Measurements from ENCODE around the gene CDH4. TPM values are rescaled to one million over a fixed set of nuclear protein-coding genes. Genes with fewer than 3 reads are reported as not detected.
A peak's percentile ranks its signal among the peaks of the same experiment; 100 is the strongest.

The CDH4 gene
- total and polyA plus RNA-seq, 2 of the 13 experiments (the other 11 are each of a cell fraction or from before 2014, with no cell fraction given): not detected

- TF ChIP-seq BCL6 (CRISPR knock-in tag; IDR thresholded peaks at IDR 0.05) (peak; percentile 55; the same call in 1 of the 2 replicates), ZNF24 (IDR thresholded peaks at IDR 0.05) (no peak), KLF9 (CRISPR knock-in tag; IDR thresholded peaks at IDR 0.05; ENCODE audit: low read depth) (peak; percentile 84; the same call in 1 of the 2 replicates), TEAD2 (CRISPR knock-in tag; IDR thresholded peaks at IDR 0.05) (peak; percentile 94), RXRA (CRISPR knock-in tag; IDR thresholded peaks at IDR 0.05) (peak; percentile 54; the same call in 1 of the 2 replicates), PTBP1 (IDR thresholded peaks at IDR 0.05; ENCODE audit: low read depth, low read length, poor library complexity, severe bottlenecking) (no peak), ZFP1 (CRISPR knock-in tag; IDR thresholded peaks at IDR 0.05) (0 out of 2 replicates have a peak, but pooled peaks have one; percentile 74), GABPA (IDR thresholded peaks at IDR 0.05; ENCODE audit: low read depth, low read length) (no peak), GABPA (CRISPR knock-in tag; IDR thresholded peaks at IDR 0.05; ENCODE audit: low read depth) (no peak), ZNF251 (CRISPR knock-in tag; IDR thresholded peaks at IDR 0.05) (peak; percentile 98), ZSCAN30 (CRISPR knock-in tag; IDR thresholded peaks at IDR 0.05) (peak; percentile 62; the same call in 1 of the 2 replicates), ZNF619 (CRISPR knock-in tag; IDR thresholded peaks at IDR 0.05) (no peak; the same call in 1 of the 2 replicates), YY1 (IDR thresholded peaks at IDR 0.05; ENCODE audit: insufficient read depth, insufficient replicate concordance, low read depth, low read length) (no peak), ELF1 (CRISPR knock-in tag; IDR thresholded peaks at IDR 0.05) (0 out of 2 replicates have a peak, but pooled peaks have one; percentile 49), TP53 (CRISPR knock-in tag; conservative IDR thresholded peaks at IDR 0.05) (peak; percentile 83; the same call in 1 of the 2 replicates), ZNF780A (CRISPR knock-in tag; IDR thresholded peaks at IDR 0.05) (peak; percentile 90; the same call in 1 of the 2 replicates), HOXA9 (CRISPR knock-in tag; IDR thresholded peaks at IDR 0.05; ENCODE audit: borderline replicate concordance) (peak; percentile 98), TFAP4 (IDR thresholded peaks at IDR 0.05; ENCODE audit: borderline replicate concordance, low read depth) (peak; percentile 86; the same call in 1 of the 2 replicates), ZNF670 (CRISPR knock-in tag; IDR thresholded peaks at IDR 0.05; ENCODE audit: borderline replicate concordance) (peak; percentile 94), ZNF839 (CRISPR knock-in tag; IDR thresholded peaks at IDR 0.05; ENCODE audit: borderline replicate concordance) (peak; percentile 92; the same call in 1 of the 2 replicates), ZNF432 (CRISPR knock-in tag; IDR thresholded peaks at IDR 0.05; ENCODE audit: borderline replicate concordance) (peak; percentile 89; the same call in 1 of the 2 replicates), FOXM1 (CRISPR knock-in tag; IDR thresholded peaks at IDR 0.05) (peak; percentile 90; the same call in 1 of the 2 replicates), ZNF563 (CRISPR knock-in tag; IDR thresholded peaks at IDR 0.05) (peak; percentile 98)
- TF ChIP-seq, protein P1, sequence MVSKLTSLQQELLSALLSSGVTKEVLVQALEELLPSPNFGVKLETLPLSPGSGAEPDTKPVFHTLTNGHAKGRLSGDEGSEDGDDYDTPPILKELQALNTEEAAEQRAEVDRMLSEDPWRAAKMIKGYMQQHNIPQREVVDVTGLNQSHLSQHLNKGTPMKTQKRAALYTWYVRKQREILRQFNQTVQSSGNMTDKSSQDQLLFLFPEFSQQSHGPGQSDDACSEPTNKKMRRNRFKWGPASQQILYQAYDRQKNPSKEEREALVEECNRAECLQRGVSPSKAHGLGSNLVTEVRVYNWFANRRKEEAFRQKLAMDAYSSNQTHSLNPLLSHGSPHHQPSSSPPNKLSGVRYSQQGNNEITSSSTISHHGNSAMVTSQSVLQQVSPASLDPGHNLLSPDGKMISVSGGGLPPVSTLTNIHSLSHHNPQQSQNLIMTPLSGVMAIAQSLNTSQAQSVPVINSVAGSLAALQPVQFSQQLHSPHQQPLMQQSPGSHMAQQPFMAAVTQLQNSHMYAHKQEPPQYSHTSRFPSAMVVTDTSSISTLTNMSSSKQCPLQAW (CRISPR knock-in tag; IDR thresholded peaks at IDR 0.05): peak; percentile 93
- TF ChIP-seq, protein P2, sequence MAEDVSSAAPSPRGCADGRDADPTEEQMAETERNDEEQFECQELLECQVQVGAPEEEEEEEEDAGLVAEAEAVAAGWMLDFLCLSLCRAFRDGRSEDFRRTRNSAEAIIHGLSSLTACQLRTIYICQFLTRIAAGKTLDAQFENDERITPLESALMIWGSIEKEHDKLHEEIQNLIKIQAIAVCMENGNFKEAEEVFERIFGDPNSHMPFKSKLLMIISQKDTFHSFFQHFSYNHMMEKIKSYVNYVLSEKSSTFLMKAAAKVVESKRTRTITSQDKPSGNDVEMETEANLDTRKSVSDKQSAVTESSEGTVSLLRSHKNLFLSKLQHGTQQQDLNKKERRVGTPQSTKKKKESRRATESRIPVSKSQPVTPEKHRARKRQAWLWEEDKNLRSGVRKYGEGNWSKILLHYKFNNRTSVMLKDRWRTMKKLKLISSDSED (CRISPR knock-in tag; IDR thresholded peaks at IDR 0.05): peak; percentile 94
- TF ChIP-seq, protein P3, sequence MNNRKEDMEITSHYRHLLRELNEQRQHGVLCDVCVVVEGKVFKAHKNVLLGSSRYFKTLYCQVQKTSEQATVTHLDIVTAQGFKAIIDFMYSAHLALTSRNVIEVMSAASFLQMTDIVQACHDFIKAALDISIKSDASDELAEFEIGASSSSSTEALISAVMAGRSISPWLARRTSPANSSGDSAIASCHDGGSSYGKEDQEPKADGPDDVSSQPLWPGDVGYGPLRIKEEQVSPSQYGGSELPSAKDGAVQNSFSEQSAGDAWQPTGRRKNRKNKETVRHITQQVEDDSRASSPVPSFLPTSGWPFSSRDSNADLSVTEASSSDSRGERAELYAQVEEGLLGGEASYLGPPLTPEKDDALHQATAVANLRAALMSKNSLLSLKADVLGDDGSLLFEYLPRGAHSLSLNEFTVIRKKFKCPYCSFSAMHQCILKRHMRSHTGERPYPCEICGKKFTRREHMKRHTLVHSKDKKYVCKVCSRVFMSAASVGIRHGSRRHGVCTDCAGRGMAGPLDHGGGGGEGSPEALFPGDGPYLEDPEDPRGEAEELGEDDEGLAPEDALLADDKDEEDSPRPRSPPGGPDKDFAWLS (CRISPR knock-in tag; IDR thresholded peaks at IDR 0.05; ENCODE audit: borderline replicate concordance): no peak
Measured at GRCh38 chr20:61951695-61952533, 699.9 kb downstream of the CDH4 start (continued).

Data from HepG2 (cell line).